DOHH2 (cell line): ENCODE data around the gene BAZ2B.

Experiments used
- H3F3A ChIP-seq: fragments of 200-600 bp; sonication (generic), shearing (Covaris generic); 2 replicates; pipeline ENCODE4 v1.6.0; 2016; ENCODE audit warnings: antibody characterized with exemption, mild to moderate bottlenecking; ENCODE audit not compliant: control insufficient read depth, insufficient read depth
- H3K27ac ChIP-seq: fragments of 200-600 bp; sonication (generic); 2 replicates; pipeline ENCODE4 v1.5.1; 2014; ENCODE audit warnings: low read depth, mild to moderate bottlenecking, low read length, moderate library complexity
- H3K27me3 ChIP-seq: fragments of 200-600 bp; sonication (generic); 2 replicates; pipeline ENCODE4 v1.6.1; 2014; ENCODE audit warnings: mild to moderate bottlenecking, low read length, mixed read lengths; ENCODE audit not compliant: control insufficient read depth
- H3K36me3 ChIP-seq: fragments of 200-600 bp; sonication (generic); 2 replicates; pipeline ENCODE4 v1.6.1; 2014; ENCODE audit warnings: mild to moderate bottlenecking, low read length, moderate library complexity, mixed read lengths; ENCODE audit not compliant: control insufficient read depth
- H3K4me1 ChIP-seq: fragments of 200-600 bp; sonication (generic); 2 replicates; pipeline ENCODE4 v1.6.1; 2014; ENCODE audit warnings: mild to moderate bottlenecking, low read length, mixed read lengths; ENCODE audit not compliant: control insufficient read depth
- H3K4me2 ChIP-seq: fragments of 200-600 bp; sonication (generic); 2 replicates; pipeline ENCODE4 v1.6.0; 2014; ENCODE audit warnings: mild to moderate bottlenecking, low read length, moderate library complexity
- H3K4me3 ChIP-seq: fragments of 200-600 bp; sonication (generic); 2 replicates; pipeline ENCODE4 v1.5.1; 2014; ENCODE audit warnings: mild to moderate bottlenecking, low read length, mixed read lengths
- H3K79me2 ChIP-seq: fragments of 200-600 bp; sonication (generic); 2 replicates; pipeline ENCODE4 v1.6.1; 2014; ENCODE audit warnings: mild to moderate bottlenecking, low read length, mixed read lengths; ENCODE audit not compliant: control insufficient read depth
- H3K9me2 ChIP-seq: fragments of 200-600 bp; sonication (generic); replicated peaks from 2 replicates; pipeline ENCODE4 v1.6.1; 2014; ENCODE audit warnings: mild to moderate bottlenecking, low read length, mixed read lengths; ENCODE audit not compliant: control insufficient read depth
- H3K9me3 ChIP-seq: fragments of 200-600 bp; sonication (generic); 2 replicates; pipeline ENCODE4 v1.6.1; 2014; ENCODE audit warnings: antibody characterized with exemption, low read length, mixed read lengths; ENCODE audit not compliant: control insufficient read depth, insufficient read depth
- H4K20me1 ChIP-seq: fragments of 200-600 bp; sonication (generic); 2 replicates; pipeline ENCODE4 v1.6.0; 2014; ENCODE audit warnings: low read depth, mild to moderate bottlenecking, antibody characterized with exemption, low read length, moderate library complexity; ENCODE audit not compliant: control insufficient read depth, insufficient read depth
- EZH2phosphoT487 ChIP-seq: fragments of 200-600 bp; sonication (generic); IDR thresholded peaks from 2 replicates; pipeline ENCODE4 v1.6.1; 2017; ENCODE audit warnings: borderline replicate concordance, mild to moderate bottlenecking, antibody characterized with exemption, low read length, moderate library complexity, mixed read lengths
- TF ChIP-seq, protein P1 (sequence below): fragments of 200-600 bp; sonication (generic); IDR thresholded peaks from one replicate; pipeline ENCODE4 v1.5.1; 2014; ENCODE audit warnings: antibody characterized with exemption, mild to moderate bottlenecking, low read depth, low read length; ENCODE audit not compliant: poor library complexity, severe bottlenecking

BAZ2B gene

DNA sequence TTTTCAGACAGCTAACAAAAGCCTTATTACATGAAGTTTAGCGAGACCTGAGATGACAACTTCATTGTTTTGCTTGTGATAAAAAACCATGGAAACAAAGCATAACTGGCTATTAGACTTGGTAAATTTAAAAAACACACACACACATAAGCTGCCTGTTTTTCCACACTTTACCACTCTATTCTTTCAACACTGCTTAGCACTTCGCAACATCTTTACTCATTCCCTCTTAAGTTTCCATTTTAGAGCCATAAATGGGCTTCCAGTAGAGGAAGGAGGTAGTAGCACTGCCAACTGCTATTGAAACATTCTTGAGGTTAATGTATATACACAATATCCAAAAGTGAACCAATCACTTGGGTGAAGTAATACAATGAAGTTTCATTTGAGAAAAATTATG, 54.1 kb downstream of the BAZ2B start:
- no peak for TF ChIP-seq EZH2phosphoT487
- TF ChIP-seq, protein P1, sequence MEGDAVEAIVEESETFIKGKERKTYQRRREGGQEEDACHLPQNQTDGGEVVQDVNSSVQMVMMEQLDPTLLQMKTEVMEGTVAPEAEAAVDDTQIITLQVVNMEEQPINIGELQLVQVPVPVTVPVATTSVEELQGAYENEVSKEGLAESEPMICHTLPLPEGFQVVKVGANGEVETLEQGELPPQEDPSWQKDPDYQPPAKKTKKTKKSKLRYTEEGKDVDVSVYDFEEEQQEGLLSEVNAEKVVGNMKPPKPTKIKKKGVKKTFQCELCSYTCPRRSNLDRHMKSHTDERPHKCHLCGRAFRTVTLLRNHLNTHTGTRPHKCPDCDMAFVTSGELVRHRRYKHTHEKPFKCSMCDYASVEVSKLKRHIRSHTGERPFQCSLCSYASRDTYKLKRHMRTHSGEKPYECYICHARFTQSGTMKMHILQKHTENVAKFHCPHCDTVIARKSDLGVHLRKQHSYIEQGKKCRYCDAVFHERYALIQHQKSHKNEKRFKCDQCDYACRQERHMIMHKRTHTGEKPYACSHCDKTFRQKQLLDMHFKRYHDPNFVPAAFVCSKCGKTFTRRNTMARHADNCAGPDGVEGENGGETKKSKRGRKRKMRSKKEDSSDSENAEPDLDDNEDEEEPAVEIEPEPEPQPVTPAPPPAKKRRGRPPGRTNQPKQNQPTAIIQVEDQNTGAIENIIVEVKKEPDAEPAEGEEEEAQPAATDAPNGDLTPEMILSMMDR = no peak

GRCh38 chr2:159561786-159562185, 54.6 kb downstream of the BAZ2B start:
- H3K4me1 ChIP-seq = no peaks in the 10 kb centered on the region
- no peaks in the 10 kb centered on the region for H3K9me3 ChIP-seq
- H3K4me3 ChIP-seq = no peak overlapping the region
- no peak overlapping the region for H3K27ac ChIP-seq
- no peaks in the 10 kb centered on the region for H3K36me3 ChIP-seq
- H4K20me1 ChIP-seq = no peaks in the 10 kb centered on the region
- no peaks in the 10 kb centered on the region for H3K79me2 ChIP-seq
- H3F3A ChIP-seq = no peaks in the 10 kb centered on the region
- TF ChIP-seq EZH2phosphoT487 = no peak
- TF ChIP-seq, protein P1 = no peak
- no peaks in the 10 kb centered on the region for H3K27me3 ChIP-seq
- H3K4me2 ChIP-seq = no peak overlapping the region
- H3K9me2 ChIP-seq = no peaks in the 10 kb centered on the region

More for the DNA sequence above, 54.1 kb downstream of the BAZ2B start:
- H3K4me2 ChIP-seq = no peak overlapping the region
- H3K36me3 ChIP-seq = no peaks in the 10 kb centered on the region
- no peaks in the 10 kb centered on the region for H3F3A ChIP-seq
- no peaks in the 10 kb centered on the region for H3K4me1 ChIP-seq
- no peaks in the 10 kb centered on the region for H4K20me1 ChIP-seq
- no peaks in the 10 kb centered on the region for H3K27me3 ChIP-seq
- H3K9me3 ChIP-seq = no peaks in the 10 kb centered on the region
- H3K9me2 ChIP-seq = no peaks in the 10 kb centered on the region
- H3K79me2 ChIP-seq = no peaks in the 10 kb centered on the region
- no peak overlapping the region for H3K4me3 ChIP-seq
- H3K27ac ChIP-seq = no peak overlapping the region

- no peaks in the 10 kb centered on the region for H3K9me3 ChIP-seq
- H4K20me1 ChIP-seq = no peaks in the 10 kb centered on the region
- TF ChIP-seq, protein P1 = no peak
- no peaks in the 10 kb centered on the region for H3K4me1 ChIP-seq
- H3K79me2 ChIP-seq = no peaks in the 10 kb centered on the region
- H3K4me3 ChIP-seq = no peak overlapping the region
- no peak overlapping the region for H3K27ac ChIP-seq
- H3K4me2 ChIP-seq = no peak overlapping the region
- no peaks in the 10 kb centered on the region for H3K9me2 ChIP-seq
- no peaks in the 10 kb centered on the region for H3K36me3 ChIP-seq
- no peaks in the 10 kb centered on the region for H3F3A ChIP-seq
- no peaks in the 10 kb centered on the region for H3K27me3 ChIP-seq
These were observed 55.1 kb downstream of the BAZ2B start for GRCh38 chr2:159561242-159561641.

DNA sequence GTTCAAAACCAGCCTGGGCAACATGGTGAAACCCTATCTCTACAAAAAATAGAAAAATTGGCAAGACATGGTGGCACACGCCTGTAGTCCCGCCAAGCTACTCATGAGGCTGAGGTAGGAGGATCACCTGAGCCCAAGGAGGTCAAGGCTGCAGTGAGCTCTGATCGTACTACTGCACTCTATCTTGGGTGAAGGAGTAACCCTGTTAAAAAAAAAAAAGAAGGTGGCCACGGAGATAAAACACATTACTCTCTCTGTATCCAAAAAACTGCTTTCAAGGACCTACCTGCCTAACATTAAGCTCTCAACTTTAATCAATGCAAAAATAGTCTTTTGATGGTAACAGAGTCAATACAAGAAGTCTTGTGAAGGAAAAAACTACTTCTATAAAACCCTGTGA, 57.3 kb downstream of the BAZ2B start:
- no peaks in the 10 kb centered on the region for H3K36me3 ChIP-seq
- no peaks in the 10 kb centered on the region for H3K27me3 ChIP-seq
- no peak overlapping the region for H3K27ac ChIP-seq
- no peaks in the 10 kb centered on the region for H4K20me1 ChIP-seq
- no peak overlapping the region for H3K4me3 ChIP-seq
- H3F3A ChIP-seq = no peaks in the 10 kb centered on the region
- H3K9me2 ChIP-seq = no peaks in the 10 kb centered on the region
- no peaks in the 10 kb centered on the region for H3K4me1 ChIP-seq
- no peak for TF ChIP-seq EZH2phosphoT487
- TF ChIP-seq, protein P1 = no peak
- H3K79me2 ChIP-seq = no peaks in the 10 kb centered on the region
- H3K9me3 ChIP-seq = no peaks in the 10 kb centered on the region
- no peak overlapping the region for H3K4me2 ChIP-seq
